Progenitor cell of endocrine pancreas (in vitro differentiated cells): ENCODE data around the gene UVRAG. TPM values are rescaled to one million over a fixed set of nuclear protein-coding genes. Genes with fewer than 3 reads are reported as not detected.

Experiments
- DNase-seq: peaks from one replicate; pipeline ENCODE4 v3.0.0; 2021; ENCODE audit warnings: low spot score; ENCODE audit not compliant: unreplicated experiment
- H3K27ac Mint-ChIP-seq: 2 replicates; pipeline ENCODE4 v1.8.0; 2021; ENCODE audit warnings: mild to moderate bottlenecking, moderate library complexity, mixed read lengths
- H3K27me3 Mint-ChIP-seq: 2 replicates; pipeline ENCODE4 v1.8.0; 2021; ENCODE audit warnings: mixed read lengths
- H3K36me3 Mint-ChIP-seq: 2 replicates; pipeline ENCODE4 v1.8.0; 2022; ENCODE audit warnings: mixed read lengths; ENCODE audit not compliant: insufficient read depth
- H3K4me1 Mint-ChIP-seq: 2 replicates; pipeline ENCODE4 v1.8.0; 2021; ENCODE audit warnings: low read depth, mixed read lengths
- H3K4me3 Mint-ChIP-seq: 2 replicates; pipeline ENCODE4 v1.8.0; 2021; ENCODE audit warnings: low read depth, mild to moderate bottlenecking, moderate library complexity, mixed read lengths
- H3K9me3 Mint-ChIP-seq: 2 replicates; pipeline ENCODE4 v1.8.0; 2021; ENCODE audit warnings: low read depth, mixed read lengths
- CTCF ChIP-seq: fragments of 200-600 bp; sonication (generic); IDR thresholded peaks from one replicate; pipeline ENCODE4 v1.5.0; 2021; ENCODE audit warnings: antibody characterized with exemption, mild to moderate bottlenecking; ENCODE audit not compliant: unreplicated experiment
- total RNA-seq: library from RNA; stranded (reverse); gene quantifications from 2 replicates; pipeline ENCODE4 v1.2.1, GENCODE V29; 2021

The UVRAG gene
- total RNA-seq, 1 donor from 2014 or later, result 25.7 TPM

DNA sequence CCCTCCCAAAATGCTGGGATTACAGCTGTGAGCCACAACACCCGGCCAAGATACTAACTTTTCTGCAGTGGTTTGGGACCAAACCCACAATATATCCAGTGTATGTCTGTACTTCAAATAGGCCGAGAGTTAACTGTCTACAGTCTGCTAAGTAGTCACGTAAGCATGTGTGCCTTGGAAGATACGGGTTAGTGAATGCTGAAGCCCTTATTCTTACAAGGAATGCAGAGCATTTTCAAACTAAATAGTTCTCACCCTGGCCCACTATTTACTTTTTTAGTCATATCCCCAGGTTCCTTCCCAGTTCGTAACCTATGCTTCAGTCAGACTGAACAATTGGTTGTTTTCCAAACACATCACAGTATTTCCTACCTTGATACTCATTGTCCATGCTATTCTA, 215.3 kb downstream of the UVRAG start:
- H3K27ac Mint-ChIP-seq, result no peak overlapping the region
- no peaks in the 10 kb centered on the region for H3K27me3 Mint-ChIP-seq
- no peak overlapping the region for H3K4me3 Mint-ChIP-seq
- peaks cover 6% of the 10 kb centered on the region for H3K4me1 Mint-ChIP-seq
- peaks cover 11% of the 10 kb centered on the region for H3K36me3 Mint-ChIP-seq
- H3K9me3 Mint-ChIP-seq, result peaks cover 4% of the 10 kb centered on the region
- DNase-seq, result no peak
- TF ChIP-seq CTCF, result no peak

- Mint-ChIP-seq H3K27me3 (no peaks in the 10 kb centered on the region), H3K36me3 (peaks cover 11% of the 10 kb centered on the region), H3K4me3 (no peak overlapping the region), H3K4me1 (peaks cover 6% of the 10 kb centered on the region), H3K9me3 (peaks cover 4% of the 10 kb centered on the region), H3K27ac (no peak overlapping the region)
- no peak for DNase-seq
- no peak for TF ChIP-seq CTCF
These were observed 216.1 kb downstream of the UVRAG start for GRCh38 chr11:76030968-76031590.

GRCh38 chr11:76033699-76034098, 218.7 kb downstream of the UVRAG start:
- TF ChIP-seq CTCF, result no peak
- Mint-ChIP-seq H3K9me3 (peaks cover under 1% of the 10 kb centered on the region), H3K4me1 (peaks cover 6% of the 10 kb centered on the region), H3K27ac (no peak overlapping the region), H3K27me3 (no peaks in the 10 kb centered on the region), H3K36me3 (peaks cover 4% of the 10 kb centered on the region), H3K4me3 (no peak overlapping the region)
- no peak for DNase-seq

DNA sequence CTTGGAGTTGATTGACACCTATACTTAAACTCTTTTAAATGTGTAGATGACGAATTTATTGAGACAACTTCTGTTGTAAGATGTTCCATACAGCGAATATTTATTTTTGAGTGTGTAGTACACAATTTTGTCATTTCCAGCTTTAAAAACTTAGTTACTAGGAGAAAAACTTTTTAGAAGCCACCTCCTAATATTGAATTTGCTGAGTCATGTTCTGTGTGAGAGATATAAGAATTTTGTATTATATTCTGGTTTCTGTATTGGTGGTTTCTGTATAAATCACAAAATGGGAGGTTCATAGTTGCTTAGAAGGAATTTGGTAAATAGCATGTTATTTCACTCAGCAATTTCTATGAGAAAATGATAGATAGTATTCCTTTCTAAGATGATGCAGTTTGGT, 220.0 kb downstream of the UVRAG start:
- Mint-ChIP-seq H3K9me3 (no peaks in the 10 kb centered on the region), H3K27ac (no peak overlapping the region), H3K36me3 (no peaks in the 10 kb centered on the region), H3K27me3 (no peaks in the 10 kb centered on the region), H3K4me1 (peaks cover 6% of the 10 kb centered on the region), H3K4me3 (no peak overlapping the region)
- no peak for TF ChIP-seq CTCF
- no peak for DNase-seq

DNA sequence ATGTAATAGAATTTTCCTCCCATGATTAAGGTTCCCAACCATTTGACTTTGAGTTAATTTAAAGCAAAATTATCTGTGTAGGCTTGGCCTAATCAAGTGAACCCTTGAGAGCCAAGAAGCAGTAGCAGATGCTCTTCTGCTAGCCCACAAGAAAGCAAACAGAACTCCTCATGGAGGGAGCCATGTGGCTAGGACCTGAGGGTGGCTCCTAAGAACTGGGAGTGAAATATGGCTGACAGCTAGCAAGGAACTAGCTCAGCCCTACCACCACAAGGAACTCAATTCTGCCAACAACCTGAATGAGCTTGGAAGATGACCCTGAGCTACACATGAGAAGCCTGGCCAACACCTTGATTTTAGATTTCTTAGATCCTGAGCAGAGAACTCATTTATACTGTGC, 223.6 kb downstream of the UVRAG start:
- H3K9me3 Mint-ChIP-seq, result no peaks in the 10 kb centered on the region
- H3K27ac Mint-ChIP-seq, result no peak overlapping the region
- H3K4me3 Mint-ChIP-seq, result no peak overlapping the region
- no peak for DNase-seq
- no peak for TF ChIP-seq CTCF
- no peaks in the 10 kb centered on the region for H3K27me3 Mint-ChIP-seq
- no peaks in the 10 kb centered on the region for H3K36me3 Mint-ChIP-seq
- peaks cover under 1% of the 10 kb centered on the region for H3K4me1 Mint-ChIP-seq
